GM19395 (cell line): ENCODE results near the gene OPTN.
A peak's percentile ranks its signal among the peaks of the same experiment; 100 is the strongest.
"Not testable (repeated sequence)": the region's sequence is repeated elsewhere in the genome, so short reads cannot be mapped to it uniquely, and the experiment has no call there.

Experiments
- ATAC-seq: cut with Tn5 transposase; IDR thresholded peaks from one replicate; pipeline ENCODE4 v1.9.1; 2021; ENCODE audit warnings: mild to moderate bottlenecking, moderate library complexity; ENCODE audit not compliant: unreplicated experiment

OPTN gene

GRCh38 chr10:13089345-13089744, 10.6 kb upstream of the OPTN start:
- ATAC-seq: no peak

GRCh38 chr10:13090289-13090688, 9.7 kb upstream of the OPTN start:
- ATAC-seq: no peak

- no peak for ATAC-seq
Observed at GRCh38 chr10:13091801-13092200, 8.2 kb upstream of the OPTN start.

DNA sequence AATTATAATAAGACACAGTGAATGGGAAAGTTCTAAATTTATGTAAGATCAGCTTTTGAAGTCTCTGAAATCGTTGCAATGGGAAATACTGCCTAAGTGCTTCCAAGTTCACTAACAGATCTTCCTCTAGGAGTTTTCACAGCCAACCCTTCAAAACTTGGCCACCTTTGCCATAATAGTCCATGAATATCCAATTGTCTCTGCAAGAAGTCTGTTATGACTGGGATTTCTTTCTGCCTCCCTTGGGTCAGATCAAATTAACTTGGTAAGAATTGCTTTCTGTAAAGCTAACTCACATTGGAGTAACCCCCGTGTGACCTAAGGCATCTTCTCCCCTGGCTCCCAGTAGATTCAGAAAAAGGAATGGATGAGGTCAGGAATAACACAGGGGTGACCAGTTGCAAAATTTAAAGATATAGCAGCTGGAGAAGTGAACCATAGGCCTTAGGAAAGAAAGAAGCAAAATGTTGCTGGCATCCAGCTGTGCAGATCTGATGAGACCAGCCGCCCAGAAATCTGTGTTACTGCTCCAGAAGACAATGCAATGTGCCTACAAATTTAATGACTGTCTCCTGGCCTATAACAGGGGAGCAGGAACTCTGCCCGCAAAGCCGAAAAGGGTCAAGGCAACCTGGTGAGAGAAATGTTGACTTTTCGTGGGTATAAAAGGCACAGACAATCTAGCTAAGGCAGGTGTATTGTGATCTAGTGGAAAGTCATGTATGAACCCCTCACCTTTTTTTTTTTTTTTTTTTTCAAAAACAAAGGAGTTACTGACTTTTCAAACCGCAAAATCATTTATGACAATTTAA, 7.5 kb upstream of the OPTN start:
- no peak for ATAC-seq

- ATAC-seq: not testable (repeated sequence)
Observed at GRCh38 chr10:13094082-13094481, 5.9 kb upstream of the OPTN start.

DNA sequence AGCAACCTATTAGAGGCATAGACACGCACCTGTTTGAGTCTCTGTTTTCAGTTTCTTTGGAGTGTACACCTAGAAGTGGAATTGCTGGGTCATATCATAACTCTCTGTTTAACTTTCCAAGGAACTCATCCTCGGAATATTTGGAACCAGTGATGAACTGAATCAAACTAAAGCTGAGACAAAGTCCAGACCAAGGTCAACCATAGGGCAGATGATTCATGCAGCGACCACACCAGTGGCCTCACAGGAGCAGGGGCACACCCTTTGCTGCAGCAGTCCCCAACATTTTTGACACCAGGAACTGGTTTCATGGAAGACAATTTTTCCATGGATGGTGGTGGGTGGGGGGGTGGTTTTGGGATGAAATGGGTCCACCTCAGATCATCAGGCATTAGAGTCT, 4.9 kb upstream of the OPTN start:
- no peak for ATAC-seq

DNA sequence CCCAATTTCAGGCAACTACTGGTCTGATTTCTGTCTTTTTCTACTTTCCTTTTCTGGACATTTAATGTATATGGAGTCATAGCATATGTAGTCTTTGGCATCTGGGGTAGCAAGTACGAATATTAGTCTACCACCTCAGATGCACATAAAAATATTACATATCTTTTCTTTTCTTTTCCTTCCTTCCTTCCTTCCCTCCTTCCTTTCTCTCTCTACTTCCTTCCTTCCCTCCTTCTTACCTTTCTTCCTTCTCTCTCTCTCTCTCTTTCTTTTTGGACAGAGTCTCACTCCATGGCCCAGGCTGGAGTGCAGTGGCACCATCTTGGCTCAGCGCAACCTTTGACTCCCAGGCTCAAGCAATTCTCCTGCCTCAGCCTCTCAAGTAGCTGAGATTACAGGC, 4.0 kb upstream of the OPTN start:
- no peak for ATAC-seq

DNA sequence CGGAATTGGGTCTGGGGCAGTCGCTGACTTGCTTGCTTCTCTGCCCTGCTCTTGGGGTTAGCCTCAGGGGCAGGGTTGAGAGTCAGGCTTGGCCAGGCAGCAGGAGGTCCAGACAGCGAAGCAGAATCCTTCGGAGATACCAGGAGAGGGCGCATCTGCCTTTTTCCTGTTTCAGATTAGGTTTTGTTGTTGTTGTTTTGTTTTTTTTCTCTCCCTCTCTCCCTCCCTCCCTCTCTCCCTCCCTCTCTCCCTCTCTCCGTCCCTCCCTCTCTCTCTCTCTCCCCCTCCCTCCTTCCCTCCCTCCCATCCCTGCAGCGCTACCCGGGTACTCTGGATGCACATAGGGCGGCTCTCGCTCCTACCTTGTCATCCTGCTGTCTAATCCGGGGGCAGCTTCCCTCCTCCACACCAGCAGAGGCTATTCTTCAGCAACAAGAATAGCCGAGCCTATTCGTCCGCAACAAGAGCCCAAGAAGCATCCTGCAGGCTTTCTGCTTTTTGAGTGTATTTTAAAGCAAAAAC, 758 bp upstream of the OPTN start:
- ATAC-seq: peak; percentile 41

GRCh38 chr10:13100349-13101294, 659 bp downstream of the OPTN start:
- peak; percentile 33 for ATAC-seq

- ATAC-seq: no peak
Observed at GRCh38 chr10:13102002-13102794, 2.2 kb downstream of the OPTN start.

GRCh38 chr10:13103554-13103953, 3.6 kb downstream of the OPTN start:
- no peak for ATAC-seq

DNA sequence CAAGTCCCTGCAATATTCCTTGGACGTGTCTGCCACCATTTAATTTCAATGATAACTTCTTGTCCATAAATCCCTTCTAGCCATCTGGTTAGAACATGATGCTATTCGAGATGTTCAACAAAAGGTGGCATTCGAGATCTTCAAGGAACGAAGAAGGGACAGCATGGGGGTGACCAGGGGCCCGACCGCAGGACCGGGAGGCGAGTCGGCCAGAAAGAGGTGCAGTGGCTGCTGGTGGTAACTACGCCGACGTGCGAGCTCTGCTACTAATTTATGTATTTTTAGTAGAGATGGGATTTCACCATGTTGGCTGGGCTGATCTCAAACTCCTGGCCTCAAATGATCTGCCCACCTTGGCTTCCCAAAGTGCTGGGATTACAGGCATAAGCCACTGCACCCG, 4.7 kb downstream of the OPTN start:
- no peak for ATAC-seq

DNA sequence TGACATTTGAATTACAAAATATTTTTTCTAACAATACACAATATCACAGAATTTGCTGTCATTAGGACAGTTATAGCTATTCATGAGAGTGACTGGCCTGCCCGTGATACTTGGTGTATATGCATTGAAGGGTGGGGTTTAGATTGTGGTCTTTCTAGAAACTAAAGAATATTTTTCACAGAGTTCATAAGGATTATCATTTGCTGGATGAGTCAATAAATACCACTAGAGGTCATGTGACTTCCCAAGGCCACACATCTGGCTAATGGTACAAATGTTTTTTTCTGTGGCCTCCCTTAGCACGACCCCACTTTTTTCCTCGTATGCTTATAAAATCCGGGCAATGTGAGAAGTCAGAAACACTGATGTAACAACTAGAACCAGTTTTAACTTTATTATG, 5.2 kb downstream of the OPTN start:
- ATAC-seq: no peak

DNA sequence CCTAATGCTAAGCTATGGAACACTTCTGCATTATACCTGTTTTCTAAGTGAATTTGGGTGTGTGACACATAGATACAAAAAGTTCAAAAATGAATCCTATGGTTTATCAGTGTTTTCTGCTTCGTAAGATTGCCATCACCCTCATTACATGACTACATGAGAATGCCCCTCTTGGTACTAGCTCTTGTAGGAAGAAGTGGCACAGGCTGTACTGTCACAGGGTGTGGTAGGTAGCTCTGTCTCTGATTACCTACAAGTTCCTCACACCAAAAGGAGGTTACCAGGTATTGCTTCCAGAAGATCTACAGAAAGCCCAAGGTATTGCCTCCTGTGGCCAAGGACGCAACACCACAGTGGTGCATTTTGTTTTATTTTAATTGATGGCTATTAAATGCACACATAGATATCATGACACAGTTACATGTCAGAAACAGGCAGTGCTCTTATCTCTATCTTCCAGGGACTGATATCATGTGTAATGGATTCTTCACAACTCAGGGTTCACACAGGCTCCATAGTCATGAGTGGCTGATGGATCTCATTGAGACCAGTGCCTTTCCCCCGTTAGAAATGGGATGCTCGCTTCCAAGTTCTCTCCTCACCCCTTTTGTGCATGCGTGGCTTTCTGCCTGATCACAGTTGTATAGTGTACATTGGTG, 6.6 kb downstream of the OPTN start:
- no peak for ATAC-seq

- no peak for ATAC-seq
Observed at GRCh38 chr10:13110908-13111307, 10.9 kb downstream of the OPTN start.

- ATAC-seq: no peak
Observed at GRCh38 chr10:13113544-13113943, 13.6 kb downstream of the OPTN start.

DNA sequence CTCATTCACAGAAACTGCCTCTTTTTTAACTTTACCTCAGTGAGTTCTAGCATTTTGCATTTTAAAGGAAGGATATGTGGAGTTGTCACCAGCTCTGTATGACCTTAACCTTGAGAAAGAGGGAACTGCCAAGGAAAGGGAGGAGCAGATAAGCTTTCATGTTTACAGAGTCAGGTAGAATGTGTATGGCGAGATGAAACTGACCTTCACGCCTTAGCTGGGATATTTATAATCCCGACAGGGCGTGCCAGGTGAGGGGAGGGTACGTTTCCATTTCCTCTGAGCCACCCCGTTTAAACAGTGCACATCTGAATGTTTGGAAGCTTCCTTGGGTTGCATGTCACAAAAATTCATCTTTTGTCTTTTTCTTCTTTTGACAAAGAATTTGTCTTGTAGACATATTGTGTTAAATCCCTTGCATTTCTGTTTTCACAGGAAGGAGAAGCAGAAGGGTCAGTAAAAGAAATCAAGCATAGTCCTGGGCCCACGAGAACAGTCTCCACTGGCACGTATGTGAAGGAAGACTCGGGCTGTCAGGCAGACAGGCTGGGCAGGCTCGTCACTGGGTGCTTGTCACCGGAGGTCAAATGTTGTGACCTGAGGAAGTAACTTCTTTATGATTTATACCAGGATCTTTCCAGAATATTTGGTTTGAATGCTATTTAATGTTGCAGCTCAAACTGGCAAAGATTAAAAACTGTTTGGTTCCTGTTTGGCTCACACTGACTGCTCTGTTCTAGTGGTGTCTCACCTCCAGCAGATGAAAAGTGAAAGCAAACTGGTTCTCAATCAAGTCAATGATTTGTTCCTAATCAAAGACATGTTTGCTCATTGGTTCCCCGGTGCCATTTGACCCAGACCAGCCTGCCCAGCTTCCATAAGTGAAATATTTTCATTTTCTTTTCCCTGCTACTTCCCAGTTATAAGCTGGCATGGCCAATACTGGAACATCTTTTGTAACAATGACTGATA, 16.2 kb downstream of the OPTN start:
- ATAC-seq: peak; percentile 56

- peak; percentile 45 for ATAC-seq
Observed at GRCh38 chr10:13117841-13118783, 18.1 kb downstream of the OPTN start.
